Stomach (tissue), 4 donors: ENCODE results near the gene PTGFRN.

Experiments
- EP300 ChIP-seq: sonication (generic); formaldehyde crosslinking; IDR thresholded peaks from one replicate; pipeline ENCODE4 v1.6.1; 2017; ENCODE audit warnings: antibody characterized with exemption
- POLR2A ChIP-seq, 4 donors: fragments of 450-650 bp; IDR thresholded peaks; one replicate each; pipeline ENCODE4 v1.6.1; 2016; ENCODE audit warnings: antibody characterized with exemption in 4 of 4, control low read depth in 2 of 4, mild to moderate bottlenecking in 1 of 4, moderate library complexity in 1 of 4
- POLR2AphosphoS5 ChIP-seq, 3 donors: sonication (generic); formaldehyde crosslinking; IDR thresholded peaks; one replicate each; pipeline ENCODE4 v1.6.1; 2016; ENCODE audit warnings: antibody characterized with exemption in 3 of 3
- TF ChIP-seq, protein P1 (sequence below), 7 experiments: fragments of 450-650 bp in 4 of 7; fragments of 200-600 bp in 3 of 7; sonication (generic) in 3 of 7; IDR thresholded peaks; one replicate each; pipeline ENCODE4 v1.5.1; 2016 to 2019; ENCODE audit warnings: antibody characterized with exemption in 7 of 7, control low read depth in 2 of 7, mild to moderate bottlenecking in 1 of 7

DNA sequence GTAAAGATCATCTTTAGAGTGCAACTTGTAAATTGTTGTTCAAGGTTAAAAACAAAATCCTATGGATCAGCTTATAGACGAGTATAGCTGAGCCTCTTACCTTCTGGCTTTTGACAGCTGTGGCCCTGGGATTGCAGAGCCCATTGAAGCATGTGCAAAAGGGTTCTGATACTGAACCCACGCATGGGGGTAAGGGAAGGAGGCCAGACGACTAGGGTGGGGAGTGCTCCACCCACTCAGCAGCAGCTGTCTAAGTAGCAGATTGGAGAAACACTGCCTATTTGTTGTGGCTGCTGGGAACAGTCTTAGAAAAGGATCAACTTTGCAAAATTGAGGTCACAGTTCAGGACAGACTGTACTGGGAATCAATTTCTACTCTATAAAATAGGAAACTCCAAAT lies 107.9 kb downstream of the PTGFRN start:
- TF ChIP-seq POLR2A (IDR thresholded peaks at IDR 0.05) (no peak), POLR2AphosphoS5 (IDR thresholded peaks at IDR 0.05) (no peak), EP300 (no peak)
- TF ChIP-seq, protein P1, sequence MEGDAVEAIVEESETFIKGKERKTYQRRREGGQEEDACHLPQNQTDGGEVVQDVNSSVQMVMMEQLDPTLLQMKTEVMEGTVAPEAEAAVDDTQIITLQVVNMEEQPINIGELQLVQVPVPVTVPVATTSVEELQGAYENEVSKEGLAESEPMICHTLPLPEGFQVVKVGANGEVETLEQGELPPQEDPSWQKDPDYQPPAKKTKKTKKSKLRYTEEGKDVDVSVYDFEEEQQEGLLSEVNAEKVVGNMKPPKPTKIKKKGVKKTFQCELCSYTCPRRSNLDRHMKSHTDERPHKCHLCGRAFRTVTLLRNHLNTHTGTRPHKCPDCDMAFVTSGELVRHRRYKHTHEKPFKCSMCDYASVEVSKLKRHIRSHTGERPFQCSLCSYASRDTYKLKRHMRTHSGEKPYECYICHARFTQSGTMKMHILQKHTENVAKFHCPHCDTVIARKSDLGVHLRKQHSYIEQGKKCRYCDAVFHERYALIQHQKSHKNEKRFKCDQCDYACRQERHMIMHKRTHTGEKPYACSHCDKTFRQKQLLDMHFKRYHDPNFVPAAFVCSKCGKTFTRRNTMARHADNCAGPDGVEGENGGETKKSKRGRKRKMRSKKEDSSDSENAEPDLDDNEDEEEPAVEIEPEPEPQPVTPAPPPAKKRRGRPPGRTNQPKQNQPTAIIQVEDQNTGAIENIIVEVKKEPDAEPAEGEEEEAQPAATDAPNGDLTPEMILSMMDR (IDR thresholded peaks at IDR 0.05): no peak
